Spleen (tissue), 7 donors: ENCODE data around the gene ADORA1.

ENCODE experiments used
- CTCF ChIP-seq, 11 experiments: fragments of 200-600 bp in 7 of 11; fragments of 450-650 bp in 4 of 11; sonication (generic) in 4 of 11; IDR thresholded peaks in 8 of 11; conservative IDR thresholded peaks in 3 of 11; 1 replicate in 7 of 11; 2 replicates in 4 of 11; pipeline versions ENCODE4 v1.4.0 to v1.8.0; 2016 to 2021; ENCODE audit warnings: antibody characterized with exemption in 11 of 11, inconsistent platforms in 4 of 11, mild to moderate bottlenecking in 1 of 11
- POLR2A ChIP-seq, 3 donors: fragments of 450-650 bp; IDR thresholded peaks; one replicate each; pipeline ENCODE4 v1.5.1; 2017; ENCODE audit warnings: antibody characterized with exemption in 3 of 3, mild to moderate bottlenecking in 1 of 3
- POLR2AphosphoS5 ChIP-seq, 3 donors: sonication (generic); formaldehyde crosslinking; IDR thresholded peaks; one replicate each; pipeline ENCODE4 v1.5.1; 2017; ENCODE audit warnings: antibody characterized with exemption in 3 of 3
- donor health status: DM: no; HTN: no; CAD: no; lungs with moderate emphysema.
- donor health status: DM: no; HTN: no; CAD: no.
- donor health status: DM: no; HTN: no; CAD: no.

GRCh38 chr1:203177036-203177405, 49.5 kb downstream of the ADORA1 start:
- TF ChIP-seq CTCF (IDR thresholded peaks at IDR 0.05 in 8 of 11, conservative IDR thresholded peaks at IDR 0.05 in 3 of 11) (no peak), POLR2A (IDR thresholded peaks at IDR 0.05) (no peak), POLR2AphosphoS5 (IDR thresholded peaks at IDR 0.05) (no peak)
